ENCODE measurements around the gene APC2. TPM values are rescaled to one million over a fixed set of nuclear protein-coding genes. Genes with fewer than 3 reads are reported as not detected.
"Not testable (repeated sequence)": the region's sequence is repeated elsewhere in the genome, so short reads cannot be mapped to it uniquely, and the experiment has no call there.

The APC2 gene
- total RNA-seq, 4 donors from 2014 or later = 0.42 to 1.8 (median 1.2) TPM

- no peak for TF ChIP-seq POLR2AphosphoS5 (IDR thresholded peaks at IDR 0.05)
- TF ChIP-seq CTCF (IDR thresholded peaks at IDR 0.05) = no peak
- no peak for TF ChIP-seq POLR2A (IDR thresholded peaks at IDR 0.05; ENCODE audit: low read depth)
- TF ChIP-seq EP300 (IDR thresholded peaks at IDR 0.05) = no peak
- Histone ChIP-seq H3K27ac (replicated peaks in 1 of 4) (no peak overlapping the region), H3K36me3 (no peaks in the 10 kb centered on the region), H3K27me3 (peaks cover 0 to 50% (median 9%) of the 10 kb centered on the region in 4 donors), H3K4me1 (no peaks in the 10 kb centered on the region), H3K9me3 (no peaks in the 10 kb centered on the region), H3K4me3 (no peak overlapping the region)
- WGBS = 86% methylated on average over 21 of the region's 25 CpGs
- intact Hi-C loops (cut with DNase I) = no loop called here
- no peak for DNase-seq (ENCODE audit: extremely low spot score)
Measured at GRCh38 chr19:1497578-1498235, 47.8 kb downstream of the APC2 start.

GRCh38 chr19:1499231-1499630 lies 49.3 kb downstream of the APC2 start:
- intact Hi-C loops (cut with DNase I); H3K36me3 ChIP-seq; H3K4me3 ChIP-seq; H3K9me3 ChIP-seq; DNase-seq (ENCODE audit: extremely low spot score); H3K27ac ChIP-seq (replicated peaks in 1 of 4): not testable (repeated sequence)
- peaks cover 8 to 12% (median 11%) of the 10 kb centered on the region in 4 donors for H3K4me1 ChIP-seq
- WGBS = 80% methylated on average over 4 of the region's 34 CpGs
- peaks cover 4 to 63% (median 24%) of the 10 kb centered on the region in 4 donors for H3K27me3 ChIP-seq

- WGBS = 75% methylated on average over 2 of the region's 9 CpGs
Measured at GRCh38 chr19:1501200-1501595, 51.3 kb downstream of the APC2 start.

GRCh38 chr19:1502433-1503088 lies 52.6 kb downstream of the APC2 start:
- 57% methylated on average over 14 of the region's 14 CpGs for WGBS
- intact Hi-C loops (cut with DNase I) = no loop called here
- Histone ChIP-seq H3K9me3 (no peaks in the 10 kb centered on the region), H3K36me3 (peaks cover 0 to 7% (median 3%) of the 10 kb centered on the region in 4 donors), H3K4me3 (no peak overlapping the region), H3K27me3 (peaks cover 4 to 70% (median 26%) of the 10 kb centered on the region in 4 donors), H3K4me1 (peaks cover 14 to 22% (median 18%) of the 10 kb centered on the region in 4 donors), H3K27ac (replicated peaks in 1 of 4) (no peak overlapping the region)
- no peak for TF ChIP-seq POLR2A (IDR thresholded peaks at IDR 0.05; ENCODE audit: low read depth)
- DNase-seq (ENCODE audit: extremely low spot score) = no peak

More at GRCh38 chr19:1501200-1501595, 51.3 kb downstream of the APC2 start:
- no peak for DNase-seq (ENCODE audit: extremely low spot score)
- Histone ChIP-seq H3K9me3 (no peaks in the 10 kb centered on the region), H3K27me3 (peaks cover 4 to 70% (median 25%) of the 10 kb centered on the region in 4 donors), H3K4me3 (no peak overlapping the region), H3K27ac (replicated peaks in 1 of 4) (no peak overlapping the region), H3K4me1 (peaks cover 8 to 12% (median 11%) of the 10 kb centered on the region in 4 donors), H3K36me3 (peaks cover 0 to 7% (median 3%) of the 10 kb centered on the region in 4 donors)
- intact Hi-C loops (cut with DNase I) = no loop called here
- TF ChIP-seq CTCF (IDR thresholded peaks at IDR 0.05) (no peak), EP300 (IDR thresholded peaks at IDR 0.05) (no peak), POLR2A (IDR thresholded peaks at IDR 0.05; ENCODE audit: low read depth) (no peak), POLR2AphosphoS5 (IDR thresholded peaks at IDR 0.05) (no peak)

GRCh38 chr19:1503089-1503924 lies 53.4 kb downstream of the APC2 start:
- no peak overlapping the region for H3K27ac ChIP-seq (replicated peaks in 1 of 4)
- H3K36me3 ChIP-seq = peaks cover 0 to 7% (median 3%) of the 10 kb centered on the region in 4 donors
- peak overlapping the region in 2 of 4 donors; percentile 20 to 30 for H3K4me3 ChIP-seq
- intact Hi-C loops (cut with DNase I) = no loop called here
- peaks cover 4 to 65% (median 23%) of the 10 kb centered on the region in 4 donors for H3K27me3 ChIP-seq
- 7% methylated on average over 32 of the region's 49 CpGs for whole genome bisulfite sequencing
- peaks cover 0 to 2% (median 0%) of the 10 kb centered on the region in 4 donors for H3K9me3 ChIP-seq
- TF ChIP-seq EP300 (IDR thresholded peaks at IDR 0.05) (no peak), CTCF (IDR thresholded peaks at IDR 0.05) (peak; percentile 57 to 77 (median 61))
- peaks cover 14 to 30% (median 24%) of the 10 kb centered on the region in 4 donors for H3K4me1 ChIP-seq
- no peak for DNase-seq (ENCODE audit: extremely low spot score)
